Esophagus squamous epithelium (tissue), 5 donors: ENCODE results near the gene SLC25A13. TPM values are rescaled to one million over a fixed set of nuclear protein-coding genes. Genes with fewer than 3 reads are reported as not detected.

Experiments used
- DNase-seq: peaks from one replicate; lab custom pipeline; 2025; lab: John Stamatoyannopoulos, UW
- H3K27ac ChIP-seq, 4 donors: fragments of 200-600 bp; sonication (generic); one replicate each; pipeline ENCODE4 v1.5.1; 2016 to 2019; ENCODE audit warnings: mild to moderate bottlenecking in 1 of 4
- H3K27me3 ChIP-seq, 4 donors: fragments of 200-600 bp; sonication (generic); 1 replicate in 3 of 4; 2 replicates in 1 of 4; pipeline versions ENCODE4 v1.5.1 to v1.6.0; 2017 to 2021; ENCODE audit warnings: antibody characterized with exemption in 1 of 4
- H3K36me3 ChIP-seq, 3 donors: fragments of 200-600 bp; sonication (generic); one replicate each; pipeline ENCODE4 v1.5.1; 2016 to 2019
- H3K4me1 ChIP-seq, 3 donors: fragments of 200-600 bp; sonication (generic); one replicate each; pipeline ENCODE4 v1.5.1; 2017 to 2019
- H3K4me3 ChIP-seq, 4 donors: fragments of 200-600 bp; sonication (generic); 1 replicate in 3 of 4; 2 replicates in 1 of 4; pipeline ENCODE4 v1.5.1; 2016 to 2019; ENCODE audit warnings: mild to moderate bottlenecking in 2 of 4, moderate library complexity in 1 of 4
- H3K9me3 ChIP-seq, 3 donors: fragments of 200-600 bp; sonication (generic); one replicate each; pipeline ENCODE4 v1.5.1; 2016 to 2019
- POLR2A ChIP-seq, 4 donors: fragments of 450-650 bp; IDR thresholded peaks; one replicate each; pipeline ENCODE4 v1.6.1; 2017; ENCODE audit warnings: antibody characterized with exemption in 4 of 4, mild to moderate bottlenecking in 4 of 4, moderate library complexity in 3 of 4
- WGBS, 2 donors: methylation state at CpG; one replicate each; pipeline ENCODE4 v1.1.5; 2018; 5-methylcytosine and 5-hydroxymethylcytosine counted together
- intact Hi-C: fragments of 100-400 bp; cut with DNase I; formaldehyde crosslinking; loops from one replicate; pipeline ENCODE4 v1.15.0; 2022
- total RNA-seq, 4 donors: library from RNA; depleted of rRNA; stranded (reverse); fragments of >200 nt; gene quantifications; one replicate each; pipeline ENCODE4 v1.1.0, GENCODE V29; 2016
- TF ChIP-seq, protein P1 (sequence below), 6 experiments: fragments of 450-650 bp in 4 of 6; fragments of 200-600 bp in 2 of 6; sonication (generic) in 2 of 6; IDR thresholded peaks; one replicate each; pipeline ENCODE4 v1.5.1; 2016 to 2019; ENCODE audit warnings: antibody characterized with exemption in 6 of 6, mild to moderate bottlenecking in 4 of 6, moderate library complexity in 4 of 6
- donor health status: DM: yes; HTN: yes; CAD: no.

Gene SLC25A13
- total RNA-seq, 4 donors from 2014 or later: 12.7 to 37.3 (median 23.0) TPM

DNA sequence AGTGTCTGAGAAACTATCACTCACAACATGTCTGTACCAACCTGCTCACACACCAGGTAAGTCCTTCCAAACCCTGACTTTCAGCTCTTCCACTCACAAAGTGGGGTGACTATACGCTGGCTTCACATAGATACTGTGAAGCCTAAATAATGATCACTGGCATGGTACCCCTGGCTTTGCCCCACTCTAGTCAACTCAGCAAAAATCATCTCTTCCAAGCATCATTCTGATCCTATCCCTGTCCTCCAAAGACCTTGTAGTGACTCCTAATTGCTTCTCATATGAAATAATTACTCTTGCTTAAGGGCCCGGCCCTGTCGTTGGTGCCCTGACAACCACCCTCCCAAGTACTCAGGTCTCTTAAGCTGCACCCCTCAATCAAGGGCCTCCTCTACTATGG is 97.8 kb downstream of the SLC25A13 start:
- H3K27ac ChIP-seq: no peak overlapping the region
- intact Hi-C loops: no loop called here
- no peaks in the 10 kb centered on the region for H3K27me3 ChIP-seq
- H3K36me3 ChIP-seq: peaks cover 0 to 8% (median 0%) of the 10 kb centered on the region in 3 donors
- WGBS, 2 donors: 94 to 97% methylated on average over 3 of the region's 3 CpGs
- DNase-seq: no peak
- TF ChIP-seq, protein P1, sequence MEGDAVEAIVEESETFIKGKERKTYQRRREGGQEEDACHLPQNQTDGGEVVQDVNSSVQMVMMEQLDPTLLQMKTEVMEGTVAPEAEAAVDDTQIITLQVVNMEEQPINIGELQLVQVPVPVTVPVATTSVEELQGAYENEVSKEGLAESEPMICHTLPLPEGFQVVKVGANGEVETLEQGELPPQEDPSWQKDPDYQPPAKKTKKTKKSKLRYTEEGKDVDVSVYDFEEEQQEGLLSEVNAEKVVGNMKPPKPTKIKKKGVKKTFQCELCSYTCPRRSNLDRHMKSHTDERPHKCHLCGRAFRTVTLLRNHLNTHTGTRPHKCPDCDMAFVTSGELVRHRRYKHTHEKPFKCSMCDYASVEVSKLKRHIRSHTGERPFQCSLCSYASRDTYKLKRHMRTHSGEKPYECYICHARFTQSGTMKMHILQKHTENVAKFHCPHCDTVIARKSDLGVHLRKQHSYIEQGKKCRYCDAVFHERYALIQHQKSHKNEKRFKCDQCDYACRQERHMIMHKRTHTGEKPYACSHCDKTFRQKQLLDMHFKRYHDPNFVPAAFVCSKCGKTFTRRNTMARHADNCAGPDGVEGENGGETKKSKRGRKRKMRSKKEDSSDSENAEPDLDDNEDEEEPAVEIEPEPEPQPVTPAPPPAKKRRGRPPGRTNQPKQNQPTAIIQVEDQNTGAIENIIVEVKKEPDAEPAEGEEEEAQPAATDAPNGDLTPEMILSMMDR (IDR thresholded peaks at IDR 0.05): no peak
- TF ChIP-seq POLR2A (IDR thresholded peaks at IDR 0.05): no peak
- no peak overlapping the region for H3K4me3 ChIP-seq
- no peaks in the 10 kb centered on the region for H3K9me3 ChIP-seq
- H3K4me1 ChIP-seq: peaks cover 0 to 11% (median 10%) of the 10 kb centered on the region in 3 donors

DNA sequence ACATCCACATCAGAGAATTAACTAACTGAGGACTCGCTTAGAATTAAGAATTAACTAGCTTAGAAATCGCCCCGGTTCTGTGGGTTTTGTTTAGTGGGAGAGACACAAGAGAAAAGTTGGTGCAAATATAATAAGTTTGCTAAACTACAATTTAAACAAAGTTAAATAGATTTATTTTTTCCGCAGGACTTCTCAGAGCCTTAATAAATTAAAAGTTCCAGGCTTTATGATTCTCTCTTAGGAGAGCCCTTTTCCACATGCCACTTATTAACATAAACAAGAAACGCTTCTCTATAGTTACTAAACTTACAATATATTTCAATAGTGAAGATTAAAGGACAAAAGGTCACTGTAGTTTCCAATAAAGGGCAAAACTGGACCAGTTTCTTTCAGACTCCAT is 100.0 kb downstream of the SLC25A13 start:
- H3K4me3 ChIP-seq: no peak overlapping the region
- H3K27ac ChIP-seq: no peak overlapping the region
- H3K9me3 ChIP-seq: no peaks in the 10 kb centered on the region
- 88 to 94% methylated on average over 5 of the region's 5 CpGs for WGBS, 2 donors
- TF ChIP-seq, protein P1 (IDR thresholded peaks at IDR 0.05): no peak
- TF ChIP-seq POLR2A (IDR thresholded peaks at IDR 0.05): no peak
- peaks cover 0 to 15% (median 10%) of the 10 kb centered on the region in 3 donors for H3K4me1 ChIP-seq
- intact Hi-C loops: no loop called here
- H3K36me3 ChIP-seq: no peaks in the 10 kb centered on the region
- no peaks in the 10 kb centered on the region for H3K27me3 ChIP-seq
- no peak for DNase-seq

DNA sequence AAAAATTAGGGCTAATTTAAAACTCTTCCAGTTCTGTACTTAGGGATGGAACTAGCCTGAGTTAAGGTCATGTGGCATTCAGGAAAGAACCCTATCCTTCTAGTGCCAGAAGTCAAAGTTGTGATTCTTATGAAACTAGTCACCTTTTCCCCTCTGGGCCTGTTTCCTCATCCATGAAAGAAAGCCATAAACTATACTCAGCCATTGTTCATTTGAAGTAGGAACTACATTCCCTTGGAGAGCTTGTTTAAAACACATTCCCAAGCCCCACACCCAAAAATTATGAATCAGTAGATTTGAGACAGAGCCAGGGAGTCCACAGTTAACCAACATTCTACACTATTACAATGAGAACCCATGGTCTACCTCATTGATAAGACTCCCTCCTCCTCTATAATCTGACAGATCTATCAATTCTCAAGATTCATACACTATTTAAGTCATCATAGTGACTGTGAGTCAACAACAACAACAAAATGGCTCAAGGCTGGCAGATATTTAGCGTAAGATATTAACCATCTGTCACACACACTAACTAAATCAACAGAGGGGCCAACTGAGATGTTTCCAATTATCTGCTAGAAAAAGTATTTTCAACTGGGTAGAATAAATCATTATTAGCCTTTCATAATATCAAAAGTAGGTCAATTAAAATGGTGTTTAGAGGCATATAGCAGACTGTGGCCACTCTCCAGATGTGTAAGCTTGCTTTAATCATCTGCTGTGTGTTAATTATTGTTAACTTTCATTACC is 102.3 kb downstream of the SLC25A13 start:
- intact Hi-C loops: no loop called here
- Histone ChIP-seq H3K9me3 (no peaks in the 10 kb centered on the region), H3K27me3 (no peaks in the 10 kb centered on the region), H3K36me3 (no peaks in the 10 kb centered on the region), H3K27ac (peak overlapping the region in 2 of 4 donors; percentile 36 to 54), H3K4me3 (no peak overlapping the region), H3K4me1 (peaks cover 0 to 15% (median 10%) of the 10 kb centered on the region in 3 donors)
- no peak for TF ChIP-seq POLR2A (IDR thresholded peaks at IDR 0.05)
- TF ChIP-seq, protein P1 (IDR thresholded peaks at IDR 0.05): no peak
- WGBS, 2 donors: 75 to 78% methylated on average over 1 of the region's 1 CpG
- no peak for DNase-seq

DNA sequence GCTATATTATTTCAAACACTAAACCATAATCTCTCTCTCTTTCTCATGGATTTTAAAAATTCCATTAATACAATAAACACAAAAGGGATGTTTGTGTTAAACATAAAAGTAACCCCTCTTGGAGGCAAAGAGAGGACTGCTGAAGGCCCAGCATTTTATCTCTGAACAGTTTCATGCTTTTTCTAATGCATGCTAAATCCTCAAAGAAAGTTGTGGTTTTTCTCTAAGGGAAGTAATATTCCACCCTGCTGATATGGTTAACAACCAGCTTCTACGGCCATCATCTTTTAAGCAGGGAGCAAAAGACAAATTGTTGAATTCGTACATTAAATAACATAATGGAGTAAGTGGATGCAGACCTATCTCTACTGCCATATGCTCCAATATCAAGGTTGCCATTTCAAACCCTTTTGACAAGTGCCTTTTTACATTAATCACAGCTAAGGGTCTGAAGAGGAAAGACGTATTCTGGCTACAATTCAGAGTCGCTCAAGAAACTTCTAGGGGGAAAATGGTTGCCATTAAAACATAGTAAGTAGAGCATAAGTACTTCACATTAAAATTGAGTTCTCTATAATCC is 103.1 kb downstream of the SLC25A13 start:
- Histone ChIP-seq H3K9me3 (no peaks in the 10 kb centered on the region), H3K27me3 (no peaks in the 10 kb centered on the region), H3K4me1 (peaks cover 0 to 15% (median 10%) of the 10 kb centered on the region in 3 donors), H3K27ac (peak overlapping the region in 1 of 4 donors; percentile 5), H3K36me3 (no peaks in the 10 kb centered on the region), H3K4me3 (no peak overlapping the region)
- 69 to 73% methylated on average over 4 of the region's 4 CpGs for WGBS, 2 donors
- DNase-seq: no peak
- intact Hi-C loops: no loop called here
- no peak for TF ChIP-seq POLR2A (IDR thresholded peaks at IDR 0.05)
- TF ChIP-seq, protein P1 (IDR thresholded peaks at IDR 0.05): no peak

DNA sequence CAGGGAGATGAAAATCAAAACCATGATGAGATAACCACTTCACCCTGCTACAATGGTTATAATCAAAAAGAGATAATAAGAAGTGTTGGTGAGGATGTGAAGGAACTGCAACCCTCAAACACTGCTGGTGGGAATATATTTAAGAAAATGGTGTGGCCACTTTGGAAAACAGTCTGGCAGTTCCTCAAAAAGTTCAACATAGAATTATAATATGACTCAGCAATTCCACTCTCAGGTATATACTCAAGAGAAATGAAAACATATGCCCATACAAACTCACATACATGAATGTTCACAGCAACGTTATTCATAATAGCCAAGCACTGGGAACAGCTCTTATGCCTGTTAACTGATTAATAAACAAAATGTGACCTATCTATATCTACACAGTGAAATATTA is 104.8 kb downstream of the SLC25A13 start:
- Histone ChIP-seq H3K4me3 (no peak overlapping the region), H3K4me1 (peaks cover 0 to 15% (median 10%) of the 10 kb centered on the region in 3 donors), H3K36me3 (no peaks in the 10 kb centered on the region), H3K27ac (no peak overlapping the region), H3K27me3 (no peaks in the 10 kb centered on the region), H3K9me3 (no peaks in the 10 kb centered on the region)
- TF ChIP-seq, protein P1 (IDR thresholded peaks at IDR 0.05): no peak
- no peak for TF ChIP-seq POLR2A (IDR thresholded peaks at IDR 0.05)
- WGBS, 2 donors: 45 to 54% methylated on average over 1 of the region's 1 CpG
- no peak for DNase-seq
- intact Hi-C loops: no loop called here
